NB4 (cell line): ENCODE data around the gene LCN2.
"Not testable (repeated sequence)": the region's sequence is repeated elsewhere in the genome, so short reads cannot be mapped to it uniquely, and the experiment has no call there.

Source experiments
- DNase-seq: peaks from one replicate; pipeline ENCODE4 v3.0.0; 2010; ENCODE audit warnings: low read depth
- H3K4me3 ChIP-seq: one replicate; pipeline ENCODE4 v1.5.1; 2011; ENCODE audit warnings: mild to moderate bottlenecking, low read depth, low read length, moderate library complexity
- CTCF ChIP-seq: IDR thresholded peaks from one replicate; pipeline ENCODE4 v1.5.1; 2012; ENCODE audit warnings: low read depth, low read length
- MYC ChIP-seq: IDR thresholded peaks from 2 replicates; pipeline ENCODE4 v1.6.1; 2011; ENCODE audit warnings: low read depth, low read length
- POLR2A ChIP-seq: IDR thresholded peaks from 2 replicates; pipeline ENCODE4 v1.6.1; 2011; ENCODE audit warnings: mild to moderate bottlenecking; ENCODE audit not compliant: insufficient read length; ENCODE audit errors: extremely low read depth
- TF ChIP-seq, protein P1 (sequence below): IDR thresholded peaks from 2 replicates; pipeline ENCODE4 v1.6.1; 2011; ENCODE audit warnings: low read depth, low read length

The LCN2 gene

GRCh38 chr9:128106940-128107467, 42.2 kb upstream of the LCN2 start:
- no peak overlapping the region for H3K4me3 ChIP-seq
- TF ChIP-seq MYC: no peak
- TF ChIP-seq, protein P1, sequence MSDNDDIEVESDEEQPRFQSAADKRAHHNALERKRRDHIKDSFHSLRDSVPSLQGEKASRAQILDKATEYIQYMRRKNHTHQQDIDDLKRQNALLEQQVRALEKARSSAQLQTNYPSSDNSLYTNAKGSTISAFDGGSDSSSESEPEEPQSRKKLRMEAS: no peak
- no peak for TF ChIP-seq POLR2A
- no peak for TF ChIP-seq CTCF
- no peak for DNase-seq

- no peak overlapping the region for H3K4me3 ChIP-seq
- no peak for TF ChIP-seq MYC
- TF ChIP-seq, protein P1: no peak
- TF ChIP-seq POLR2A: no peak
- no peak for TF ChIP-seq CTCF
- no peak for DNase-seq
Observed at GRCh38 chr9:128107468-128108268, 41.6 kb upstream of the LCN2 start.

DNA sequence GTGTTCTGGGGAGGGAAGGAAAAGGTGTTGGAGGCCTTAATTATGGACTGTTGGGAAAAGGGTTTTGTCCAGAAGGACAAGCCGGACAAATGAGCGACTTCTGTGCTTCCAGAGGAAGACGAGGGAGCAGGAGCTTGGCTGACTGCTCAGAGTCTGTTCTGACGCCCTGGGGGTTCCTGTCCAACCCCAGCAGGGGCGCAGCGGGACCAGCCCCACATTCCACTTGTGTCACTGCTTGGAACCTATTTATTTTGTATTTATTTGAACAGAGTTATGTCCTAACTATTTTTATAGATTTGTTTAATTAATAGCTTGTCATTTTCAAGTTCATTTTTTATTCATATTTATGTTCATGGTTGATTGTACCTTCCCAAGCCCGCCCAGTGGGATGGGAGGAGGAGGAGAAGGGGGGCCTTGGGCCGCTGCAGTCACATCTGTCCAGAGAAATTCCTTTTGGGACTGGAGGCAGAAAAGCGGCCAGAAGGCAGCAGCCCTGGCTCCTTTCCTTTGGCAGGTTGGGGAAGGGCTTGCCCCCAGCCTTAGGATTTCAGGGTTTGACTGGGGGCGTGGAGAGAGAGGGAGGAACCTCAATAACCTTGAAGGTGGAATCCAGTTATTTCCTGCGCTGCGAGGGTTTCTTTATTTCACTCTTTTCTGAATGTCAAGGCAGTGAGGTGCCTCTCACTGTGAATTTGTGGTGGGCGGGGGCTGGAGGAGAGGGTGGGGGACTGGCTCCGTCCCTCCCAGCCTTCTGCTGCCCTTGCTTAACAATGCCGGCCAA, 40.8 kb upstream of the LCN2 start:
- DNase-seq: no peak
- TF ChIP-seq CTCF (no peak), POLR2A (no peak), MYC (no peak)
- TF ChIP-seq, protein P1: no peak
- H3K4me3 ChIP-seq: no peak overlapping the region

DNA sequence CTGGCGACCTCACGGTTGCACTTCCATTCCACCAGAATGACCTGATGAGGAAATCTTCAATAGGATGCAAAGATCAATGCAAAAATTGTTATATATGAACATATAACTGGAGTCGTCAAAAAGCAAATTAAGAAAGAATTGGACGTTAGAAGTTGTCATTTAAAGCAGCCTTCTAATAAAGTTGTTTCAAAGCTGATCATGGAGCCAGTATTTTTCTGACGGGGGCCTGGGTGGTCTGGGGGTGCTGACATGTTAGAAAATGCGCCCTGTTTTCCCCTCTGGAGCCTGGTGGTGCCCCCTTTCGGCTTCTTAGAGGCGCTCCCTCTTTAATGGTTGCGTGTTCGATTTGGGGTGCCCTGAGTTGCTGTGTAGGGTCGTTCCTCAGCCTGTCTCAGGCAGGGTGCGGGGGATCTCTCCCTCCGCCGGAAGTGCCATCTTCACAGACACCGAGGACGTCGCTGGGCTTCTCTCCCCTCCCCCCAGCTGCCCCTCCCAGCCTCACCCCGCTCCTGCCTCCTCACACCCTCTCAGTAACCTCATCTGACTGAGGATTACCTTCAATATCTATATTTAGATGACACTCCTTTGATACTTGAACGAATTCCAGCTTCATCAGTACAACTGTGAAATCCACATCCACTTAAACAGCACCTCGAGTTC, 40.1 kb upstream of the LCN2 start:
- no peak for DNase-seq
- H3K4me3 ChIP-seq: no peak overlapping the region
- no peak for TF ChIP-seq MYC
- TF ChIP-seq, protein P1: no peak

- not testable (repeated sequence) for DNase-seq, H3K4me3 ChIP-seq
Observed at GRCh38 chr9:128111726-128112125, 37.5 kb upstream of the LCN2 start.

- no peak for DNase-seq
- H3K4me3 ChIP-seq: no peak overlapping the region
- TF ChIP-seq POLR2A (no peak), MYC (no peak), CTCF (no peak)
- TF ChIP-seq, protein P1: no peak
Observed at GRCh38 chr9:128113526-128114325, 35.5 kb upstream of the LCN2 start.
